LNCaP clone FGC (cell line): ENCODE data around the gene SLC35C1.

Source experiments
- DNase-seq: peaks from one replicate; pipeline ENCODE4 v3.0.0-alpha.2; 2011; ENCODE audit warnings: low read depth
- H3K4me3 ChIP-seq: 2 replicates; pipeline ENCODE4 v1.5.1; 2011; ENCODE audit warnings: mild to moderate bottlenecking, low read depth, low read length, control low read depth
- CTCF ChIP-seq: IDR thresholded peaks from 2 replicates; pipeline ENCODE4 v1.5.1; 2012; ENCODE audit warnings: mild to moderate bottlenecking; ENCODE audit not compliant: control insufficient read depth, insufficient read depth; ENCODE audit errors: extremely low read depth

The SLC35C1 gene

DNA sequence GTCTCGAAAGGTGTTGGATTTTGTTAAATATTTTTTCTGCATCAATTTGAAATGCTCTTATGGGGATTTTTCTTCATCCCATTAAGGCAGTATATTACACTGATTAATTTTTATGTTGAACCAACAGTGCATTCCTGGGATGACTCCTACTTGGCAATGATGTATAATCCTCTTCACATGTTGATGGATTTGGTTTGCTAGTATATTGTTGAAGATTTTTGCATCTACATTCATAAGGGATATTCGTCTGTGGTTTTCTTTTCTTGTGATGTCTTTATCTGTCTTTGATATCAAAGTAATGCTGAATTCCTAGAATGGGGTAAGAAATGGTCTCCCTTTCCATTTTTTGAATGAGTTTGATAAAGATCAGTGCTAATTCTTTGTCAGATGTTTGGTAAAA, 18.7 kb upstream of the SLC35C1 start:
- H3K4me3 ChIP-seq = no peak overlapping the region
- no peak for DNase-seq
- TF ChIP-seq CTCF = no peak

- H3K4me3 ChIP-seq = no peak overlapping the region
- no peak for DNase-seq
- no peak for TF ChIP-seq CTCF
Measured at GRCh38 chr11:45788887-45789286, 16.1 kb upstream of the SLC35C1 start.

DNA sequence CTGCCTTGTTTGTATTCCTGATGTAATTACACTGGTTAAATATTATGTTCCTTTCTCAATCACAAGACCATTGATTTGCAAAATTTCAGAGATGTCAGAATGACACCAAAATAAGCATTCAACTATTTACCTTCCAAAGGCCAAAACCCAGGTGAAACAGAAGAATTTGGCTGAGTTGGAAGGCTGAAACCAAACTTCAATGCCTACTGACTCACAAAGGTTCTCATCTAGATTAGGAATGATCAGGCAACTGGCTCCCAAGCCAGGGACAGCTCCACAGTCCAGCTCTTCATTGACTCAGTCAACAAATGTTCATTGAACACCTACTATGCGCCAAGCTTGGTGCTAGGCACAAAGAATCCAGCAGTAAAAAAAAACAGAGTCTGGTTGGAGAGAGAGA, 13.4 kb upstream of the SLC35C1 start:
- TF ChIP-seq CTCF = no peak
- H3K4me3 ChIP-seq = no peak overlapping the region
- DNase-seq = no peak

DNA sequence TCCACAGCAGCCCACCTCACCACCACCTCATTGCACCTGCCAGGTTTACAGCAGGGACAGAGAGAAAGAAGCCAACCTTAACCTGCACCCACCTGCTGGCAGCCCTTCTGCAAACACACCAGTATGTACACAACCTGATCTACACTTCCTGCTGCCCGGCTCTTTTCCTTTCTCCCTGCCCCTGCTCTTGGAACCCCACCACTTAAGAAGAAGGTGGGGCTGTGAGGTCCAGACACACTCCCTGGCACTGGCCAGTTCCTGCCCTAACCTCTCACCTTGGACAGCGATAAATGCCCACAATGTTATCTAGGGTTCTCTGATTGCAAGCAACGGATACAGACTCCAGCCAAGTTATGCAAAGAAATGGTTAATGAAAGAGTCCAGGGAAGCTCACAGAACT, 10.8 kb upstream of the SLC35C1 start:
- no peak overlapping the region for H3K4me3 ChIP-seq
- no peak for DNase-seq
- no peak for TF ChIP-seq CTCF

DNA sequence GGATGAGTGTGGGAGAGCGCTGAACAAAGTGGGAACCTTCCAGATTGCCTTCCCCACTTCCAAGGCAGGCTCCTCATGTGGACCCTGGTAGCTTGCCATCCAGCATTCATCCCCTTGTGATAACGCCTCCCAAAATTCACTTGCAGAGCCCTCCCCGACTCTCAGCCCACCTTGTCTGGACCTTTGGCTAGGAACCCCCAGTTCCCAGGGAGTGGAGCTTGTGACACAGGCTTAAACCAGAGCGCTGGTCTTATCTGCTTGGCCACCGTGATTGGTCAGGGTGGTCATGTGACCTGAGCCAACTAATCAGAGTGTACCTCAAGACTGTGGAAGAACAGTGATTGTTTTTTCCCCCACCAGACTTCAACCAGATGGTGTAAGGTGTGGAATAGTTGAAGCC, 9.6 kb upstream of the SLC35C1 start:
- no peak for TF ChIP-seq CTCF
- no peak overlapping the region for H3K4me3 ChIP-seq
- DNase-seq = no peak

- no peak for TF ChIP-seq CTCF
- H3K4me3 ChIP-seq = no peak overlapping the region
- DNase-seq = no peak
Measured at GRCh38 chr11:45796461-45796861, 8.5 kb upstream of the SLC35C1 start.

GRCh38 chr11:45798793-45799441, 6.0 kb upstream of the SLC35C1 start:
- TF ChIP-seq CTCF = no peak
- DNase-seq = no peak
- no peak overlapping the region for H3K4me3 ChIP-seq
